ENCODE measurements around the gene STH. TPM values are rescaled to one million over a fixed set of nuclear protein-coding genes. Genes with fewer than 3 reads are reported as not detected.

STH gene
- total and polyA plus RNA-seq, 2 of the 4 experiments (the other 2 are of a cell fraction), result not detected

DNA sequence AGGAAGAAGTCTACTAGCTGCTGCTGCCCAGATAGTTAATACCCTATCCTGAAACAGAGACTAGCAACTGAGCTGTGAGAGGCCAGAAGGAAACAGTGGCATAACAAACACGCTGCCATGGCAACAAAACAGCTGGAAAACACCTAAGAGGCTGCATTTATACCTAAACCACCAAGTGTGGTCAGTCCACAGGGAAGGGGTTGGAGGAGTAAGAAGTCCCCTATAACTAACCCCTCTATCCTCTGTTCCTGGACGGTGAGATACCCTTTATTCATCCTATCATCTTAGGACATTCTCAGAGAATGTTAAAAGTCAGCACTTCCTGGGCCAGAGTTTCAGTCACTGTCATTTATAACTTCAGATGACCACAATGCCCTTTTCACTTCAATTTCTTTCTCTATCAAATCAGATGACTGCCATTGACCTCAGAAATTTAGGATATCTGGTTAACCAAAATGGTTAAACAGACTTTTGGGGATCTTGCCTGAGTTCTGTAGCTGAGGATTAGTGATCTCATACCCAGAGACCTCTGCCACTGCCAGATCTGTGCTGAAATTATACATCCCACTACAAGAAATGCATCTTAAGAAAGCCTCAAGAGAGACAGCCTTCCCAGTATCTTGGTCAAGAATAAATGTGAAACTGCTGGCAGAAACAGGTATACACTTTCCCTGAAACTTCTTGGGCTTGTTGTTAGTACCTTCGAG lies 36.2 kb downstream of the STH start:
- Histone ChIP-seq H3K4me2 (ENCODE audit: low read depth, low read length) (no peak overlapping the region), H3K14ac (replicated peaks; ENCODE audit: low read depth, low read length) (no peak overlapping the region), H4K91ac (ENCODE audit: insufficient read depth, low read depth, low read length) (no peak overlapping the region), H2AK5ac (ENCODE audit: low read depth, low read length) (no peak overlapping the region), H3K4me1 (ENCODE audit: control insufficient read depth, insufficient read depth, low read length) (no peaks in the 10 kb centered on the region), H3K27ac (ENCODE audit: insufficient read depth, low read length) (no peak overlapping the region), H3K36me3 (ENCODE audit: control insufficient read depth, insufficient read depth, low read length) (peaks cover 73% of the 10 kb centered on the region), H3K18ac (ENCODE audit: low read depth, low read length) (no peak overlapping the region), H3K9ac (ENCODE audit: low read depth, low read length) (no peak overlapping the region), H4K20me1 (ENCODE audit: insufficient read depth, low read length) (peaks cover 7% of the 10 kb centered on the region), H3K4ac (ENCODE audit: low read depth, low read length) (no peak overlapping the region), H3K56ac (ENCODE audit: extremely low read depth, insufficient read depth, low read length) (no peak overlapping the region), H2BK5ac (ENCODE audit: low read depth, low read length, poor library complexity, severe bottlenecking) (no peak overlapping the region), H4K8ac (ENCODE audit: low read depth in 2 of 2, low read length in 2 of 2) (no peak overlapping the region), H3K9me1 (ENCODE audit: insufficient read depth, low read length) (peaks cover 11% of the 10 kb centered on the region; the same call in 1 of the 2 replicates), H3K9me3 (ENCODE audit: control insufficient read depth, insufficient read depth, low read length) (no peaks in the 10 kb centered on the region), H4K5ac (ENCODE audit: low read depth, low read length) (no peak overlapping the region), H3K27me3 (ENCODE audit: control insufficient read depth, insufficient read depth, low read length) (no peaks in the 10 kb centered on the region), H2BK20ac (ENCODE audit: low read depth, low read length) (no peak overlapping the region), H3K23ac (ENCODE audit: low read depth, low read length) (no peak overlapping the region), H2AFZ (replicated peaks; ENCODE audit: low read length, poor library complexity) (no peak overlapping the region), H2AK9ac (replicated peaks; ENCODE audit: low read depth, low read length, poor library complexity) (no peak overlapping the region), H2BK15ac (ENCODE audit: low read depth, low read length) (no peak overlapping the region), H3K79me1 (ENCODE audit: low read depth in 1 of 2, low read length in 2 of 2) (peaks cover 17 to 38% of the 10 kb centered on the region in 2 experiments), H2BK120ac (ENCODE audit: low read depth, low read length) (no peak overlapping the region), H3K4me3 (ENCODE audit: insufficient read depth, low read depth, low read length) (no peak overlapping the region)
- ATAC-seq (ENCODE audit: low read depth) (no peak), DNase-seq (no peak)
- no TSS peak for BruUV-seq (replicated peaks)
- intact Hi-C loops (cut with micrococcal nuclease) (no loop called here), in situ Hi-C loops (cut with MboI; ENCODE audit: low sequenced_read_pairs) (no loop called here), dilution Hi-C loops (cut with HindIII; ENCODE audit: low sequenced_read_pairs, unreplicated experiment) (no loop called here)
- no CpG with 5 or more reads among the region's 3 CpGs for WGBS, 2 experiments (ENCODE audit: extremely low coverage in 2 of 2, insufficient read length in 1 of 2)
- POLR2A ChIA-PET (ENCODE audit: unreplicated experiment), result no interaction called here
- TF ChIP-seq POLR2A (IDR thresholded peaks at IDR 0.05; ENCODE audit: low read depth, low read length), result no peak
- CTCF ChIA-PET, result no interaction called here

Data from IMR-90 (cell line).